ENCODE results near the gene TNRC6C.
"Not testable (repeated sequence)": the region's sequence is repeated elsewhere in the genome, so short reads cannot be mapped to it uniquely, and the experiment has no call there.

DNA sequence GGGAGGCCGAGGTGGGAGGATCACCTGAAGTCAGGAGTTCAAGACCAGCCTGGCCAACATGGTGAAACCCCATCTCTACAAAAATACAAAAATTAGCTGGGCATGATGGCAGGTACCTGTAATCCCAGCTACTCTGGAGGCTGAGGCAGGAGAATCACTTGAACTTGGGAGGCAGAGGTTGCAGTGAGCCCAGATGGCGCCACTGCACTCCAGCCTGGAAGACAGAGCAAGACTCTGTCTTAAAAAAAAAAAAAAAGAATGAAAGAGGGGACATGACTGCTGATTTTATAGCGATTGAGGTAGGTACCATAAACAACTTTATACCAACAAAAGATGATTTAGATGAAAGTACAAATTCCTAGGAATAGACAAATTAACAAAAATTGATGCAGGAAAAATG lies 13.8 kb downstream of the TNRC6C start:
- TF ChIP-seq CTCF, POLR2A (IDR thresholded peaks at IDR 0.05): not testable (repeated sequence)
